Stimulated activated naive CD4-positive, alpha-beta T cell treated with Interleukin-2 at 50 U/mL for 16 hours (primary cell): Measurements from ENCODE around the gene ORM2.

Source experiments
- DNase-seq: peaks from one replicate; lab custom pipeline; 2025; lab: John Stamatoyannopoulos, UW

The ORM2 gene

DNA sequence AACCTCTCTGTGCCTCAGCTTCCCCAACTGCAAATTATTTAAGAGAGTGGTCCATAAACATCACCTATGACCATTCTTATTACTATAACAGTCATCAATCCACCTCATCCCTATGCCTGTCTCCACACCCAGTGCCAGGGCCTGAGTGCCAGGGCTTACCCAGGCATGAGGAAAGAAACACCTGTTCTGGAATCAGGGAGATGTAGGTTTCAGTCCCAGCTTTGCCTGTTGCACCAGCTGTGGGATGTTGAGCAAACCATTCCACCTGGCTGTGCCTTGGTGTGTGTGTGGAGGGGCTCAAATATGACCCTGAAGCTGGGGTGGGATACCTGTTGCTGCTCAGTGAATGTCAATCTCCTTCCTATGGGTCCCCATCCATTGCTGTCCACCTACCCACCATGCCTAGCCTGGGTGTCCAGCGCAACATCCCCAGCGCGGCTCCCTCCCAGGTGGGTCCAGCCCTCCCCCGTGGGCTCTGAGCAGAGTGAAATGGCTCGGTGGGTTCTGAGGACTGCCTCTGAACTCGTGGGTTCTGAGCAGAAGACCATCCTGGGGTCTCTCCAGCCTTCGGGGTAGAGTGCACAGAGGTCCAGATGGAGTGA, 41.8 kb downstream of the ORM2 start:
- DNase-seq: no peak

GRCh38 chr9:114371973-114372917, 42.6 kb downstream of the ORM2 start:
- no peak for DNase-seq

- peak; percentile 75 for DNase-seq
Measured at GRCh38 chr9:114372921-114373448, 43.3 kb downstream of the ORM2 start.

GRCh38 chr9:114373960-114374730, 44.5 kb downstream of the ORM2 start:
- DNase-seq: no peak

DNA sequence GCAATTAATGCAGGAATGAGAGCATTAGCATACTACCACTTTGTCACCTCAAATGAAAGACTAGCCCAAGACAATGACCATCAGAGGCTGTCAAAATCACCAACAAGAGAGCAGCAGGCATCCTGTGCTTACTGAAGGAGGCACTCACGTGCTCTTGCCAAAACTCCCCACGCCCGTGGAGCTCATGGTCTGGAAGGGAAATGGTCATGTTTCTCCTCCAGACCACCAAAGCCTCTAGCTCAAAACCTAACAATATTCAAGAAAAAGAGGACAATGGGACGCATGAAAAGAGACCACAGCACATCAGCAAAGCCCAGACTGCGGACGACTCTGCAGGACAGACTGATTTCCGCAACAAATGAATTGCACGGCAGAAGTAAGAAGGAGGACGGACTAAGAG, 45.3 kb downstream of the ORM2 start:
- DNase-seq: no peak

GRCh38 chr9:114375386-114376175, 45.9 kb downstream of the ORM2 start:
- DNase-seq: no peak

GRCh38 chr9:114376586-114377445, 47.1 kb downstream of the ORM2 start:
- DNase-seq: no peak

- DNase-seq: no peak
Measured at GRCh38 chr9:114378016-114378415, 48.3 kb downstream of the ORM2 start.

GRCh38 chr9:114378883-114379282, 49.2 kb downstream of the ORM2 start:
- no peak for DNase-seq
